NB4 (cell line): Measurements from ENCODE around the gene RFX4.

ENCODE experiments used
- MYC ChIP-seq: IDR thresholded peaks from 2 replicates; pipeline ENCODE4 v1.6.1; 2011; ENCODE audit warnings: low read depth, low read length
- POLR2A ChIP-seq: IDR thresholded peaks from 2 replicates; pipeline ENCODE4 v1.6.1; 2011; ENCODE audit warnings: mild to moderate bottlenecking; ENCODE audit not compliant: insufficient read length; ENCODE audit errors: extremely low read depth
- TF ChIP-seq, protein P1 (sequence below): IDR thresholded peaks from one replicate; pipeline ENCODE4 v1.5.1; 2012; ENCODE audit warnings: low read depth, low read length
- TF ChIP-seq, protein P2 (sequence below): IDR thresholded peaks from 2 replicates; pipeline ENCODE4 v1.6.1; 2011; ENCODE audit warnings: low read depth, low read length

DNA sequence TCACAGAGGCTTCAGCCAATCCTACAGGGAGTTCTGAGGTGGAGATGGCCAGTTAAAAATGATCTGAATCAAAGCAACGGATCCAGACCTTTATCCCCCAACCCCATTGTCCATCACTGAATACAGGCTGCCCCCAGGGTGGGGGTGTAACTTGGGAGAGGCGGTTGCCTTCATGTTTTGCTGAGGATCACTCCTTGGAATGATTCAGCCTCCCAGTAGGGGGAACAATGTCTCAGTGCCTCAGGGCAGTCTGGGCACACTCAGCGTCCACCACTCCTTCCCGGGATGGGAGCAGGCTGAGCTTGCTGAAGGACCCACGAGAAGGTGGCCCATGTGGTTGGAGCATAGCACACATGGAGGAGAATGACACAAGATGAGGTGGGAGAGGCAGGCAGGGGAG lies 60.2 kb downstream of the RFX4 start:
- TF ChIP-seq, protein P1, sequence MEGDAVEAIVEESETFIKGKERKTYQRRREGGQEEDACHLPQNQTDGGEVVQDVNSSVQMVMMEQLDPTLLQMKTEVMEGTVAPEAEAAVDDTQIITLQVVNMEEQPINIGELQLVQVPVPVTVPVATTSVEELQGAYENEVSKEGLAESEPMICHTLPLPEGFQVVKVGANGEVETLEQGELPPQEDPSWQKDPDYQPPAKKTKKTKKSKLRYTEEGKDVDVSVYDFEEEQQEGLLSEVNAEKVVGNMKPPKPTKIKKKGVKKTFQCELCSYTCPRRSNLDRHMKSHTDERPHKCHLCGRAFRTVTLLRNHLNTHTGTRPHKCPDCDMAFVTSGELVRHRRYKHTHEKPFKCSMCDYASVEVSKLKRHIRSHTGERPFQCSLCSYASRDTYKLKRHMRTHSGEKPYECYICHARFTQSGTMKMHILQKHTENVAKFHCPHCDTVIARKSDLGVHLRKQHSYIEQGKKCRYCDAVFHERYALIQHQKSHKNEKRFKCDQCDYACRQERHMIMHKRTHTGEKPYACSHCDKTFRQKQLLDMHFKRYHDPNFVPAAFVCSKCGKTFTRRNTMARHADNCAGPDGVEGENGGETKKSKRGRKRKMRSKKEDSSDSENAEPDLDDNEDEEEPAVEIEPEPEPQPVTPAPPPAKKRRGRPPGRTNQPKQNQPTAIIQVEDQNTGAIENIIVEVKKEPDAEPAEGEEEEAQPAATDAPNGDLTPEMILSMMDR = no peak
- TF ChIP-seq POLR2A (no peak), MYC (no peak)
- TF ChIP-seq, protein P2, sequence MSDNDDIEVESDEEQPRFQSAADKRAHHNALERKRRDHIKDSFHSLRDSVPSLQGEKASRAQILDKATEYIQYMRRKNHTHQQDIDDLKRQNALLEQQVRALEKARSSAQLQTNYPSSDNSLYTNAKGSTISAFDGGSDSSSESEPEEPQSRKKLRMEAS = no peak
